Ovary (tissue), 9 donors: ENCODE measurements around the gene MMP25. TPM values are rescaled to one million over a fixed set of nuclear protein-coding genes. Genes with fewer than 3 reads are reported as not detected.

Experiments used
- DNase-seq, 5 donors: peaks; one replicate each; pipeline ENCODE4 v3.0.0-alpha.2; 2019 to 2020
- H3K27ac ChIP-seq, 2 donors: fragments of 200-600 bp; one replicate each; pipeline versions ENCODE4 v1.5.1 to v1.8.0; 2019 to 2022
- H3K27me3 ChIP-seq: fragments of 200-600 bp; one replicate; pipeline ENCODE4 v1.8.0; 2022
- H3K36me3 ChIP-seq: fragments of 200-600 bp; sonication (generic); one replicate; pipeline ENCODE4 v1.5.1; 2019
- H3K4me1 ChIP-seq: one replicate; pipeline ENCODE4 v1.8.1; 2013; ENCODE audit warnings: mild to moderate bottlenecking, moderate library complexity; ENCODE audit not compliant: insufficient read depth
- H3K4me3 ChIP-seq: fragments of 200-600 bp; sonication (generic); one replicate; pipeline ENCODE4 v1.5.1; 2017
- H3K9me3 ChIP-seq, 2 donors: fragments of 200-600 bp in 1 of 2; sonication (generic) in 1 of 2; one replicate each; pipeline versions ENCODE4 v1.5.1 to v1.8.1; 2013 to 2019; ENCODE audit warnings: mild to moderate bottlenecking in 1 of 2, moderate library complexity in 1 of 2
- EP300 ChIP-seq: sonication (generic); formaldehyde crosslinking; IDR thresholded peaks from one replicate; pipeline ENCODE4 v1.6.1; 2017; ENCODE audit warnings: antibody characterized with exemption
- POLR2A ChIP-seq: fragments of 450-650 bp; IDR thresholded peaks from one replicate; pipeline ENCODE4 v1.6.1; 2017; ENCODE audit warnings: antibody characterized with exemption, mild to moderate bottlenecking, moderate library complexity
- WGBS, 3 donors: extraction: QIAGEN DNeasy Blood & Tissue Kit in 1 of 3; methylation state at CpG; one replicate each; pipeline versions ENCODE4 v1.1.5 to v1.1.7; 2013 to 2017; 5-methylcytosine and 5-hydroxymethylcytosine counted together
- intact Hi-C, 4 donors: fragments of 100-400 bp; cut with DNase I; formaldehyde crosslinking; loops; one replicate each; pipeline versions ENCODE4 v1.11.0 to v1.15.1; 2022 to 2023
- polyA plus RNA-seq, 2 donors: library from polyadenylated mRNA; stranded (reverse); fragments of 200-250 nt in 1 of 2; fragments of 350-450 nt in 1 of 2; fragmentation: Illumina TruSeq in 1 of 2; extraction: RNeasy Lipid Tissue Mini Kit (QIAGEN cat#74804) in 1 of 2; gene quantifications; one replicate each; pipeline ENCODE4 v1.2.3, GENCODE V29; 2013 to 2014
- total RNA-seq, 7 donors: library from RNA; depleted of rRNA in 2 of 7; stranded (reverse); fragments of >200 nt in 2 of 7; fragmentation: NEBNext Ultra II Directional in 3 of 7; extraction: Animal tissue kit (Norgen Biotek cat#: 25700) in 3 of 7; gene quantifications; one replicate each; pipeline versions ENCODE4 v1.1.0 to v1.2.4, GENCODE V29; 2016 to 2023
- TF ChIP-seq, protein P1 (sequence below), 3 donors: fragments of 450-650 bp in 2 of 3; fragments of 200-600 bp in 1 of 3; IDR thresholded peaks; one replicate each; pipeline versions ENCODE4 v1.5.1 to v1.8.0; 2016 to 2022; ENCODE audit warnings: antibody characterized with exemption in 3 of 3, mild to moderate bottlenecking in 1 of 3
- donor health status: DM: no; HTN: no; CAD: no; lungs with moderate emphysema.
- donor health status: DM: no; HTN: no; CAD: no.
- donor health status: Bipolar disorder and iron deficiency.
- donor health status: DM: yes; HTN: yes; CAD: no.
- donor health status: DM: no; HTN: no; CAD: no.
- donor health status: DM: yes; HTN: yes; CAD: no.

Gene MMP25
- total and polyA plus RNA-seq, 9 donors = 0.15 to 0.72 (median 0.59) TPM; not detected in 1

DNA sequence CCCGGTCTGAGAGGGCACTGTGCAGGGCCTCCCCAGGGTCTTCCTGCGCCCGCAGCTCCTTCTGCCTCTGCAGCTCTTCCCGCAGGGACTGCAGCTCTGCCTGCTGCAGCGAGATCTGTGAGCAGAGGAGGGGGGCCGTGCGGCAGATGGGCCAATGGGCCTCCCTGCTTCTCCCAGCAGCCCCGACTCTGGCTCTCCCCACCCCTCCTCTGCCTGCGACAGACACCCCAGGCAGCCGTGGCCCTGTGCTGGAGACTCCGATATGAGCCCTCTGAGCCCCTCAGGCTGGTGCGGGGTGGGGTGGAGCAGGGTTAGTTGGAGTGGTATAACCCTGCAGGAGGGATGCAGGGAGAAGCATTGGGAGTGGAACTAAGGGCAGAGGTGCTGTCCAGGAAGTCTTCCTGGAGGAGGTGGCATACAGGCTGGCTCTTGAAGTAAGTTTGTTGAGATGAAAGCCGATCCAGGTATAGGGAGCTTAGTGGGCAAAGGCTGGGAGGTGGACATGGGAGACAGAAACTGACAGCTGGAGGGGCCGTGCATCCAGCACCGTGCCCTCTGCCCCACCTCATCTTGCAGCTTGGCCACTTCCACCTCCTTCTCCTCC is 17.5 kb upstream of the MMP25 start:
- H3K27ac ChIP-seq = no peak overlapping the region
- DNase-seq = peak in 1 of 5 donors; percentile 11
- TF ChIP-seq, protein P1, sequence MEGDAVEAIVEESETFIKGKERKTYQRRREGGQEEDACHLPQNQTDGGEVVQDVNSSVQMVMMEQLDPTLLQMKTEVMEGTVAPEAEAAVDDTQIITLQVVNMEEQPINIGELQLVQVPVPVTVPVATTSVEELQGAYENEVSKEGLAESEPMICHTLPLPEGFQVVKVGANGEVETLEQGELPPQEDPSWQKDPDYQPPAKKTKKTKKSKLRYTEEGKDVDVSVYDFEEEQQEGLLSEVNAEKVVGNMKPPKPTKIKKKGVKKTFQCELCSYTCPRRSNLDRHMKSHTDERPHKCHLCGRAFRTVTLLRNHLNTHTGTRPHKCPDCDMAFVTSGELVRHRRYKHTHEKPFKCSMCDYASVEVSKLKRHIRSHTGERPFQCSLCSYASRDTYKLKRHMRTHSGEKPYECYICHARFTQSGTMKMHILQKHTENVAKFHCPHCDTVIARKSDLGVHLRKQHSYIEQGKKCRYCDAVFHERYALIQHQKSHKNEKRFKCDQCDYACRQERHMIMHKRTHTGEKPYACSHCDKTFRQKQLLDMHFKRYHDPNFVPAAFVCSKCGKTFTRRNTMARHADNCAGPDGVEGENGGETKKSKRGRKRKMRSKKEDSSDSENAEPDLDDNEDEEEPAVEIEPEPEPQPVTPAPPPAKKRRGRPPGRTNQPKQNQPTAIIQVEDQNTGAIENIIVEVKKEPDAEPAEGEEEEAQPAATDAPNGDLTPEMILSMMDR (IDR thresholded peaks at IDR 0.05) = no peak
- TF ChIP-seq POLR2A (no peak), EP300 (no peak)
- no peak overlapping the region for H3K4me3 ChIP-seq
- H3K4me1 ChIP-seq = no peaks in the 10 kb centered on the region
- no peaks in the 10 kb centered on the region for H3K9me3 ChIP-seq
- H3K27me3 ChIP-seq = peaks cover 2% of the 10 kb centered on the region
- 19 to 20% (median 20%) methylated on average over 15 of the region's 15 CpGs for WGBS, 3 donors
- intact Hi-C loops = loop anchor here in 1 of 4 donors (10.0 kb wide), 1 partner anchor 256 kb away; the partner anchor contains the start of gene ZNF263
- no peaks in the 10 kb centered on the region for H3K36me3 ChIP-seq

- Histone ChIP-seq H3K27me3 (peaks cover 2% of the 10 kb centered on the region), H3K4me3 (no peak overlapping the region), H3K9me3 (no peaks in the 10 kb centered on the region), H3K4me1 (no peaks in the 10 kb centered on the region), H3K27ac (no peak overlapping the region), H3K36me3 (no peaks in the 10 kb centered on the region)
- TF ChIP-seq EP300 (no peak), POLR2A (no peak)
- TF ChIP-seq, protein P1 (IDR thresholded peaks at IDR 0.05) = no peak
- no peak for DNase-seq
- intact Hi-C loops = loop anchor here in 2 of 4 donors (10.0 kb wide), 2 partner anchors 135 to 255 kb away; partner anchors contain the start of gene ZNF263 (in 1 of the 2)
- WGBS, 3 donors = 8 to 9% (median 9%) methylated on average over 55 to 59 of the region's 59 CpGs
These were observed 16.7 kb upstream of the MMP25 start for GRCh38 chr16:3029491-3030221.

GRCh38 chr16:3030222-3031212 is 15.8 kb upstream of the MMP25 start:
- DNase-seq = no peak
- Histone ChIP-seq H3K9me3 (no peaks in the 10 kb centered on the region), H3K27me3 (peaks cover 2% of the 10 kb centered on the region), H3K27ac (no peak overlapping the region), H3K4me1 (no peaks in the 10 kb centered on the region), H3K36me3 (no peaks in the 10 kb centered on the region), H3K4me3 (no peak overlapping the region)
- WGBS, 3 donors = 53 to 69% (median 53%) methylated on average over 33 of the region's 33 CpGs
- TF ChIP-seq, protein P1 (IDR thresholded peaks at IDR 0.05) = no peak
- no peak for TF ChIP-seq POLR2A
- no peak for TF ChIP-seq EP300
- intact Hi-C loops = loop anchor here in 1 of 4 donors (10.0 kb wide), 1 partner anchor 134 kb away; no protein-coding TSS in a partner anchor

- no peaks in the 10 kb centered on the region for H3K36me3 ChIP-seq
- intact Hi-C loops = loop anchor here in 1 of 4 donors (10.0 kb wide), 1 partner anchor 132 kb away; no protein-coding TSS in a partner anchor
- TF ChIP-seq POLR2A = no peak
- TF ChIP-seq, protein P1 (IDR thresholded peaks at IDR 0.05) = no peak
- no peak for TF ChIP-seq EP300
- H3K4me3 ChIP-seq = no peak overlapping the region
- no peak overlapping the region for H3K27ac ChIP-seq
- DNase-seq = no peak
- peaks cover 2% of the 10 kb centered on the region for H3K27me3 ChIP-seq
- no peaks in the 10 kb centered on the region for H3K9me3 ChIP-seq
- WGBS, 3 donors = 17 to 28% (median 22%) methylated on average over 7 of the region's 7 CpGs
- H3K4me1 ChIP-seq = no peaks in the 10 kb centered on the region
These were observed 13.7 kb upstream of the MMP25 start for GRCh38 chr16:3032624-3033023.
